Erythroblast (primary cell): ENCODE data around the gene FZD2.

ENCODE experiments used
- GATA1 ChIP-seq: IDR thresholded peaks from 2 replicates; pipeline ENCODE4 v1.6.1; 2011; ENCODE audit warnings: low read depth, mild to moderate bottlenecking, control low read depth, low read length, moderate library complexity
- POLR2A ChIP-seq: IDR thresholded peaks from 2 replicates; pipeline ENCODE4 v1.6.1; 2011; ENCODE audit warnings: mild to moderate bottlenecking, low read length

DNA sequence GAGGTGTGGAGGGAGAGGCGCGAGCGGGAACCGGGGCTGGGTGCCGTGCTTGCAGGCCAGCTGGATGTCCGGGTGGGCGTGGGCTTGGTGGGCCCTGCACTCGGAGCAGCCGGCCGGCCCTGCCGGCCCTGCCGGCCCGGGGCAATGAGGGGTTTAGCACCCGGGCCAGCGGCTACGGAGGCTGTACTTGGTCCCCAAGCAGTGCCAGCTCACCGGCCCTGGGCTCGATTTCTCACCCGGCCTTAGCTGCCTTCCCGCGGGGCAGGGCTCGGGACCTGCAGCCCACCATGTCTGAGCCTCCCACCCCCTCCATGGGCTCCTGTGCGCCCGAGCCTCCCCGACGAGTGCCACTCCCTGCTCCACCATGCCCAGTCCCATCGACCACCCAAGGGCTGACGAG lies 29.3 kb upstream of the FZD2 start:
- TF ChIP-seq POLR2A (no peak), GATA1 (no peak)
